Ishikawa (cell line): Measurements from ENCODE around the gene PHOSPHO1.

Experiments used
- CEBPB ChIP-seq: IDR thresholded peaks from 2 replicates; pipeline ENCODE4 v1.6.1; 2012
- CREB1 ChIP-seq: IDR thresholded peaks from 2 replicates; pipeline ENCODE4 v1.6.1; 2012; ENCODE audit warnings: low read depth
- EGR1 ChIP-seq: IDR thresholded peaks from 2 replicates; pipeline ENCODE4 v1.6.1; 2012
- EP300 ChIP-seq: IDR thresholded peaks from 2 replicates; pipeline ENCODE4 v1.6.1; 2012; ENCODE audit warnings: borderline replicate concordance
- FOXM1 ChIP-seq: IDR thresholded peaks from 2 replicates; pipeline ENCODE4 v1.6.1; 2012; ENCODE audit warnings: low read depth, borderline replicate concordance
- NFIC ChIP-seq: IDR thresholded peaks from 2 replicates; pipeline ENCODE4 v1.6.1; 2012
- RAD21 ChIP-seq: IDR thresholded peaks from 2 replicates; pipeline ENCODE4 v1.6.1; 2012; ENCODE audit warnings: low read depth
- TAF1 ChIP-seq: IDR thresholded peaks from 2 replicates; pipeline ENCODE4 v1.6.1; 2012; ENCODE audit warnings: low read depth, mild to moderate bottlenecking
- TCF12 ChIP-seq: IDR thresholded peaks from 2 replicates; pipeline ENCODE4 v1.6.1; 2012; ENCODE audit warnings: low read depth
- TEAD4 ChIP-seq: IDR thresholded peaks from 2 replicates; pipeline ENCODE4 v1.6.1; 2012
- YY1 ChIP-seq: IDR thresholded peaks from 2 replicates; pipeline ENCODE4 v1.6.1; 2012; ENCODE audit warnings: low read depth
- ZBTB7A ChIP-seq: IDR thresholded peaks from 2 replicates; pipeline ENCODE4 v1.6.1; 2012; ENCODE audit warnings: low read depth
- TF ChIP-seq, protein P1 (sequence below): IDR thresholded peaks from 2 replicates; pipeline ENCODE4 v1.6.1; 2012; ENCODE audit warnings: low read depth, mild to moderate bottlenecking
- TF ChIP-seq, protein P2 (sequence below): IDR thresholded peaks from 2 replicates; pipeline ENCODE4 v1.6.1; 2012
- TF ChIP-seq, protein P3 (sequence below): IDR thresholded peaks from 2 replicates; pipeline ENCODE4 v1.6.1; 2012

PHOSPHO1 gene, protein sequence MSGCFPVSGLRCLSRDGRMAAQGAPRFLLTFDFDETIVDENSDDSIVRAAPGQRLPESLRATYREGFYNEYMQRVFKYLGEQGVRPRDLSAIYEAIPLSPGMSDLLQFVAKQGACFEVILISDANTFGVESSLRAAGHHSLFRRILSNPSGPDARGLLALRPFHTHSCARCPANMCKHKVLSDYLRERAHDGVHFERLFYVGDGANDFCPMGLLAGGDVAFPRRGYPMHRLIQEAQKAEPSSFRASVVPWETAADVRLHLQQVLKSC

DNA sequence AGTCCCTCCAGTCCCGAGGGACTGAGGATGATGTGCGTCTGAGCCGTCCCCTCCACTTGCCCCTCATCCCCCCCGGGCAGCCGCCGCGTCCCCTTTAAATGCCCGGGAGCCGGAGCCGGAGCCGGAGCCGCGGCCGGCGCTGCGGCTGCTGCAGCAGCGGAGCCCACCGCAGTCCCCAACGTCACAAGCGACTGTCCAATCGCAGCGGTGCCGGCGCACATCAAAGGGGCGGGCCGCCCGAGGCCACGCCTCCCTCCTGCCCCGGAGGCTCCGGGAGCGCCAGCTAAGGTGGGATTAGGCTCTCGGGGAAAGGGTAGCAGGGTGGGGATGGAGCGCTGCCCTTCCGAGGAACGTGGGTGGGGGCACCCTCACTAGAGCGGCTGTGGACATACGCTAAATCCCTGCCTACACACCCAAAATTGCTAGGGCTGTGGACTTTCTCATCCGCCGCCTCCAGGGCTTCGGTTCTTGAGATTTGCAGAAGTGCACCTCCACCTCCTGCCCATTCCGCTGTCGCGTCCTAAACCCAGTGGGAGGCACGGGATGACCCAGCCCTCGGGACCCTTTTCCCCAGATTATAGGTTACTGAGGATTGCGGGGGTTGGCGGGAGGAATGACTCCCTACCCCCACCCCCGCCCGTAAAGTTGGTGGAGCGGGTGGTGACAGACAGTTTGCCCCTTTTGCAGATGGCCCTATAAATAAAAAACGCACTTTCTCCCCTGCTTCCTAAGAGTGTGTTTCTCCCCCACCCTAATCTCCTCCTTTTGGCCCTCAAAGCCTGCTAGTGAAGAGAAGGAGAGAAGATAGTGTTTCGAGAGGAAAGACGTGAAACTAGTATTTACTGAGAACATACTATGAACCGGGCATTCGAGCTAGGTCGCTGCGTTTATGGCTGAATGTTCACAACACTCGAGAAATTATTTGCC is at the start of gene PHOSPHO1:
Gene PHOSPHO1 (minus strand): TSS at position 152 of the 927 bp plus-strand sequence. CDS start 4,096 bp downstream, outside the sequence.
- TF ChIP-seq CREB1: peak; percentile 57
- TF ChIP-seq, protein P1, sequence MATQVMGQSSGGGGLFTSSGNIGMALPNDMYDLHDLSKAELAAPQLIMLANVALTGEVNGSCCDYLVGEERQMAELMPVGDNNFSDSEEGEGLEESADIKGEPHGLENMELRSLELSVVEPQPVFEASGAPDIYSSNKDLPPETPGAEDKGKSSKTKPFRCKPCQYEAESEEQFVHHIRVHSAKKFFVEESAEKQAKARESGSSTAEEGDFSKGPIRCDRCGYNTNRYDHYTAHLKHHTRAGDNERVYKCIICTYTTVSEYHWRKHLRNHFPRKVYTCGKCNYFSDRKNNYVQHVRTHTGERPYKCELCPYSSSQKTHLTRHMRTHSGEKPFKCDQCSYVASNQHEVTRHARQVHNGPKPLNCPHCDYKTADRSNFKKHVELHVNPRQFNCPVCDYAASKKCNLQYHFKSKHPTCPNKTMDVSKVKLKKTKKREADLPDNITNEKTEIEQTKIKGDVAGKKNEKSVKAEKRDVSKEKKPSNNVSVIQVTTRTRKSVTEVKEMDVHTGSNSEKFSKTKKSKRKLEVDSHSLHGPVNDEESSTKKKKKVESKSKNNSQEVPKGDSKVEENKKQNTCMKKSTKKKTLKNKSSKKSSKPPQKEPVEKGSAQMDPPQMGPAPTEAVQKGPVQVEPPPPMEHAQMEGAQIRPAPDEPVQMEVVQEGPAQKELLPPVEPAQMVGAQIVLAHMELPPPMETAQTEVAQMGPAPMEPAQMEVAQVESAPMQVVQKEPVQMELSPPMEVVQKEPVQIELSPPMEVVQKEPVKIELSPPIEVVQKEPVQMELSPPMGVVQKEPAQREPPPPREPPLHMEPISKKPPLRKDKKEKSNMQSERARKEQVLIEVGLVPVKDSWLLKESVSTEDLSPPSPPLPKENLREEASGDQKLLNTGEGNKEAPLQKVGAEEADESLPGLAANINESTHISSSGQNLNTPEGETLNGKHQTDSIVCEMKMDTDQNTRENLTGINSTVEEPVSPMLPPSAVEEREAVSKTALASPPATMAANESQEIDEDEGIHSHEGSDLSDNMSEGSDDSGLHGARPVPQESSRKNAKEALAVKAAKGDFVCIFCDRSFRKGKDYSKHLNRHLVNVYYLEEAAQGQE: no peak
- TF ChIP-seq TAF1: peak; percentile 36; the same call in 1 of the 2 replicates
- no peak for TF ChIP-seq EGR1
- TF ChIP-seq, protein P2, sequence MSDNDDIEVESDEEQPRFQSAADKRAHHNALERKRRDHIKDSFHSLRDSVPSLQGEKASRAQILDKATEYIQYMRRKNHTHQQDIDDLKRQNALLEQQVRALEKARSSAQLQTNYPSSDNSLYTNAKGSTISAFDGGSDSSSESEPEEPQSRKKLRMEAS: no peak; the same call in 1 of the 2 replicates
- TF ChIP-seq TCF12: no peak
- no peak for TF ChIP-seq TEAD4
- TF ChIP-seq RAD21: no peak
- TF ChIP-seq ZBTB7A: peak; percentile 10; the same call in 1 of the 2 replicates
- TF ChIP-seq NFIC: no peak
- peak; percentile 26; the same call in 1 of the 2 replicates for TF ChIP-seq YY1
- TF ChIP-seq CEBPB: no peak
- TF ChIP-seq EP300: no peak

DNA sequence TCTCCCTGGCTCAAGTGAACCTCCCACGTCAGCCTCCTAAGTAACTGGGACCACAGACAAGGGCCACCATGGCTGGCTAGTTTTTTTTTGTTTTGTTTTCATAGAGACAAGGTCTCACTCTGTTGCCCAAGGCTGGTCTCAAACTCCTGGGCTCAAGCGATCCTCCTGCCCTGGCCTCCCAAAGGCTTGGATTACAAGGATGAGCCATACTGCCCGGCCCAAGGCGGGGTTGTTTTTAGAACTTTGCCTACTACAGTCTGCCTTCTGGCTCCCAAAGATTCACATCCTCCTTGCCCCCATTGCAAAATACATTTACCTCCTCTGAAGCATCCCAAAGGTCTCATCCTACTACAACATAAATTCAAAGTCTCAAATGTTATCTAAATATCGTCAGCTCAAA is 49.5 kb upstream of the PHOSPHO1 start:
- TF ChIP-seq TEAD4 (no peak), TCF12 (no peak), CEBPB (no peak), CREB1 (no peak), EP300 (no peak), YY1 (no peak), ZBTB7A (no peak)
- TF ChIP-seq, protein P3, sequence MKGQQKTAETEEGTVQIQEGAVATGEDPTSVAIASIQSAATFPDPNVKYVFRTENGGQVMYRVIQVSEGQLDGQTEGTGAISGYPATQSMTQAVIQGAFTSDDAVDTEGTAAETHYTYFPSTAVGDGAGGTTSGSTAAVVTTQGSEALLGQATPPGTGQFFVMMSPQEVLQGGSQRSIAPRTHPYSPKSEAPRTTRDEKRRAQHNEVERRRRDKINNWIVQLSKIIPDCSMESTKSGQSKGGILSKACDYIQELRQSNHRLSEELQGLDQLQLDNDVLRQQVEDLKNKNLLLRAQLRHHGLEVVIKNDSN: no peak
- TF ChIP-seq, protein P1: no peak

DNA sequence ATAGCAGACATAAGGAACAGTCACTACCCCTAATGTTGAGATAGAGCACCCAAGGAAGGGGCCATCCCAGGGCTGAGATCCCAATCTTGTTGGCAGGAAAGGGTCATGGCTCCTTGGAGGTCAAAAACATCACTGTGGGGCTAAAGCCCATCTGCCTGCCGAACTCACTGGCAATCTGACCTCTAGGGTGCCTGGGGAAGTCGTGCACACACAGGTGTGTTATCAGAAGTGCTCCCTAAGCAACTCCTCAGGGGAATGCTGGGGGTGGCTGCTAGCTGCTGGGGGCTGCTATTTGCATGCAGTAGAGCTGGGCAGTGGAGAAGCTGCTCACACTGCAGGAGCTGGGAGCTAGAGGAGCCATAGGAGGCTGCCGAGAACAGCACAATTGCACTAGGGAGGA is 47.5 kb upstream of the PHOSPHO1 start:
- TF ChIP-seq YY1: no peak
- TF ChIP-seq FOXM1: no peak
- no peak for TF ChIP-seq EP300
- no peak for TF ChIP-seq CREB1
- TF ChIP-seq CEBPB: no peak
- TF ChIP-seq, protein P1: no peak
- TF ChIP-seq TAF1: no peak
- no peak for TF ChIP-seq RAD21
- no peak for TF ChIP-seq TEAD4
- TF ChIP-seq, protein P3: no peak
- no peak for TF ChIP-seq EGR1
- no peak for TF ChIP-seq ZBTB7A

DNA sequence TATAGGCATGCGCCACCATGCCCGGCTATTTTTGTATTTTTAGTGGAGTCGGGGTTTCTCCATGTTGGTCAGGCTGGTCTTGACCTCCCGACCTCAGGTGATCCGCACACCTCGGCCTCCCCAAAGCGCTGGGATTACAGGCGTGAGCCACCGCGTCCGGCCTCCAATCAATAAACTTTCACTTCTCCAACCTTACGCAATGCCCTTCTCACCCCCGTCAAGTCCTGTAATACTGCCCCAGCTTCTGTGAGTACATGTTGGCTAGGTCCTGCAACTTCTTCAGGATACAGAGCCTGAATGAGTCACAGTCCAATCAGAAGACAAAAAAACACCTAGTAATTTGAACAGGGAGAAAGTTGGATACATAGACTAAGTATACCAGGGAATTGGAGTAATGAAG is 47.1 kb upstream of the PHOSPHO1 start:
- TF ChIP-seq NFIC (no peak), CEBPB (no peak)

DNA sequence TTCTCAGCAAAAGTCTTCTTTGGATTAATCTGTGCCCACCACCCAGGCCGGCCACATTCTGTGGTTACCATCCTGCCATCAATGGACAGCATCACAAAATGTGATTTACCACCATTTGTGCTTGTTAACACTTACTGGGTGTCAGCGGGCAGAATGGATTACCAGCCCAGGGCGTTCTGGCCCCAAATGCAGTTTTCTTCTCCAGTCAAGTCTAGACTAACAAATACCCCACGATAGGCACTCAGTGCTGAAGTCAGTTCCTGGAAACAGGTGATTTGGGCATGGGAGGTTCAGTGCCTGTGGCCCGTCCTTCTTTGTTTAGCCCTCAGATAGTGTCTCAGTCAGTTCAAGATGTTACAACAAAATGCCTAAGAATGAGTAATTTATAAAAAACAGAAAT is 38.8 kb upstream of the PHOSPHO1 start:
- TF ChIP-seq TAF1 (no peak), FOXM1 (no peak), EP300 (no peak), RAD21 (no peak), YY1 (no peak)
